GM19452 (cell line): Measurements from ENCODE around the gene P2RY13.

ENCODE experiments used
- ATAC-seq: cut with Tn5 transposase; IDR thresholded peaks from one replicate; pipeline ENCODE4 v1.9.1; 2021; ENCODE audit not compliant: unreplicated experiment

P2RY13 gene

DNA sequence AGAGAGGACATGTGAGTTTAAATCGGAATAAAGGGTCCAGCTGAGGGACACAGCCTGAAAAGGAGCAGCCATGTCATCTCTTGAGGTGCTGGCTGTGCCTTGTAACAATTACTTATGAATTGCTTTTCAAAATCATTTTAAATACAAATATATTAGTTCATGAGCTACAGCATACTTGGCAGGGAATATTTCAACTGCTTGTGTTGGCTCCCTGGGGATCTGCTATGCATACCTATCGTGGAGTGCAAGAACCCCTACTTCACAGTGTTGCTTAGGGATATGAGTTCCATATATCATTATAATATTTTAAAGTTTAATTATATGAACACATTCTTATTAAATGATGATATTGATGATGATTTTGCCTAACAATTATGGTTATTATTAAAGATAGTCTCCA lies 31.9 kb downstream of the P2RY13 start:
- ATAC-seq = no peak

DNA sequence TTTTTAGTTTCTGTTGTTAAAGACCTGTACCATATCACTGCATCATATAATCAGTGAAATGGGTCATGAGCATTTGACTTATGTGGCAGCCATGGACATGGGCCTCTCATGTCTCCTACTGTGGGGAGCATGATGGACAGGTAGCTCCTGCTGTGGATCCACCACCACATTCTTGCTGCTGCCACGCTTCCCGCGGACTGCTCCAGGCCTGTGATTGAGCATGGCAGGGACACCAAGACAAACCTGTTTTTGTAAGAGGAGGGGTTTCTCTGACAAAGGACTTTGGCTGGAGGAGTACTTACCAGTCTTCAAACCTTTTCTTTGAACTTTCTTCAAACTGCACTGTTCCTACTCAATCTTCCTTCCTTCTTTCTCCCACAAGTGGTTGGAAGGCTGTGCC lies 33.1 kb downstream of the P2RY13 start:
- no peak for ATAC-seq

DNA sequence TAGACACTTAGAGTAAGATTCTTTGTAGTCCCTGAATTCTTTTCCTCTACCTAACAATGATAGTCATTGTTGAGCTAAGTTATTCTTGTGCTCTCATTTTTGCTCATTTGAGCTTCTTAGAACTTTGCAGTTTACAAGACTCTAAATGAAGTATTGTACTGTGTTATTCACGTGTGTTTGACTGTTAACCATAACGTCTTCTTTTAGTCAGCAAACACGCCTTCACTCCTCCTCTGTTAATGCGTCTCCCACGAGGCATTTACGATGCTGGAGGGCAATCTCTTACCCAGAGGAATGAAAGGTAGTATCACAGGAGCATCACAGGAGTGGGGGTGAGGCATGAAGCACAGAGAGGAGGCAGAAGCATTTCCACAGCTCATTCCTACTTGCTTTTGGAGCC lies 36.2 kb downstream of the P2RY13 start:
- no peak for ATAC-seq

DNA sequence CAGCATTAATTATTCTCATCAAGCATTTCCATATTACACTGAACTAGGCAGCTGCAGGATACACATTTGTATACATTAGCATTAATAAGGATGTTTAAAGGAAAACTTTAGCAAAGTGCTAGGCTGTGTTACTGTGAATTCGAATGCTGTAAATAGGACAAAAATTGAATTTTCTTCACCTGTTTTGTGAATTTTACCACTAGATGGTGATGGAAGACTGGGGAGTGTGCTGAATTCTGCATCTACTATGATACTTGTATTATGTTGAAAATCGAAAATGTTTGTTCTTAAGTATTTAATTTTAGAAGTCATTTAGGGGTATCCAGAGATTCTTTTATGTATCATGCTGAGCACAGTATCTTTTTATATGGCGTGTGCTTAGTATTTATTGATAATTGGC lies 38.7 kb downstream of the P2RY13 start:
- no peak for ATAC-seq

DNA sequence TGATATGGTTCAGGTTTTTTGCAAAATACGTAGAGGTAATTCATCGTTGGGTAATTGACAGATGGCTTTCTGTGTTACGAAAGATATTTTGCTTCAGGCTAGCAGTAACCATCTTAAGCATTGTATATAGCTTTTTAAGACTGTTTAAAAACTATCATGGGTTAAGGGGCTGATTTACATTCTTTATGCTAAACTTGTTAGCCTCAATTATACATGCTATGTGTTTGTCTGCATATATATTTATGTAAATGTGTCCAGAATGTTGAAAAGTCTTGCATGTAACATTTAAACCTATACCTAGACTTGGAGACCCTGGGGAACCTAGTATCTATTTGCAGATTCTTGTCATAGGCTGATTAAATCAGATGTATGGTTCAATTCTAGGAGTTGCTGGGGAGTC lies 39.9 kb downstream of the P2RY13 start:
- ATAC-seq = no peak

DNA sequence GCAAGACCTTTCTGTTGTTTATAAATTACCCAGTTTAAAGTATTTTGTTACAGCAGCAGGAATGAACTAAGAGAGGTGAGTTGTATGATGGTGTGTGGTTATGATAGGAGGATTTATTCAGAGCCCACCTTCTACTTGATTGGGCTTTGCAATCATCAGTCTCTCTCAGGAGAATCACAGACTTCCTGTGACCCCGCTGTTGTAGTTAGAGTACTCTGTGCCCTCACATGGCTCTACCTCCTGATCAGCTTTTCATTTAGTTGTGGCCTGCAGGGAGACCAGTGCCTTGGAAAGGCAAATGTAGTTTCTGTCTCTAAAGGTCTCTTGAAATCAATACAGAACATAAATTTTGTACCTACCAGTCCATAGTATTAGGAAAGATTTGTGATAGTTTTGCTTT lies 43.4 kb downstream of the P2RY13 start:
- ATAC-seq = no peak

DNA sequence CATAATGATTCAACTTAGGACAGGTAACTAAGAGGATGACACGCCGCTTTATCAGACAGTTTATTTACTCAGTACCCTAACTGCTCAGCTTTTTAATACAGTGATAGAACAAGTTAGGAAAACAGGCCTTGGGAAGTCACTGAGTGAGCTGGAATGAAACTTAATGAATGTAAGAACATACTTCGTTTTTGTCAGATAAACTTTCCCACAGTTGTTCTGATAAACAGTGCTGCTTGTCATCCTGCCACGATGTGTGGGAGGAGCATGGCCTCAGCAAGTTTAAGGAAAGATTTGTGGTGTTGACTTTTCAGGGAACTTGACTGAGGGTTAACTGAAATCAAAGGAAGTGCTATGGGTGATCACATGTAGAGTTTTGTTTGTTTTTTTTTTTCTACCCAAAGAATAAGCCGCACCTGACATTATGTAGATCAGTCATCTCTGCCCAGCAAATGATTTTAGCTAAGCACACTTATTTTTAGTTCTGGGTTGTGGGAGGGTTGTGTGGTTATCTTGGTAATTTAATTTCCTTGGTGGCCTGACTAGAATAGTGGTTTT lies 45.4 kb downstream of the P2RY13 start:
- ATAC-seq = no peak

DNA sequence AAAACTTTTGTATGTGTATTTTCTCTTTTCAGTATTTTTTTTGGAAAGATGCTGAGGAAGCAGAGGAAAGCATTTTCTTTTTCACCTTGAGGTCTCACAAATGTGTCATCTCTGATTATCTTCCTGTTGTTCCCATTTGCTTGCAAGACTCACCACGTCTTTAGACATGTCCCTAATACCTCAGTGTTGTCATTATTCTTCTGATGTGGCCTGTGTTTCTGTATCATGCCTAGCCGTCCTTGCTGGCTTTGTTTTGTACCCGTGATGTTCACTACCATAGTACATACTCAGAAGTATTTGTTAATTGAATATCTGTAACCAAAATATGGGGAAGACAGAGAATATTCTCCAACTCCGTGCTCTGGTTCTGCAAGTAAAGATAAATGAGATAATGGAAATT lies 46.0 kb downstream of the P2RY13 start:
- ATAC-seq = no peak

DNA sequence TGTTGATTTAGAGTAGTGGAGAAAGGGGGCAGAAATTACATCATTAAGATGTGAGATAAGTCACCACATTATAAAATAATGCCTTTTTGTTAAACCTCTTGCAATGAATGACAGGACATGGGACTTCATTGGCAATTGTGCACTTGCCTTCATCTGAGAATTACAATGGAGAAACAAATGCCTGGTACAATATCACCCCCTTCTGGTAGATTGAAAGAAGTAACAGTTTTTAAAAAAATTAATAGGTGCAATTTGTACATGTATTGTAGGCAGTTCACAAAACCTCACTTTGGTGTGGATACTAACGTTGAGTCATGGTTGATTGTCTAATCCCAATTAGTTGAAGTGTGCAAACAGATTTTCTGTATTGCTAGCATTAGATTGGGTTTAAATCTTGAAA lies 46.4 kb downstream of the P2RY13 start:
- no peak for ATAC-seq

DNA sequence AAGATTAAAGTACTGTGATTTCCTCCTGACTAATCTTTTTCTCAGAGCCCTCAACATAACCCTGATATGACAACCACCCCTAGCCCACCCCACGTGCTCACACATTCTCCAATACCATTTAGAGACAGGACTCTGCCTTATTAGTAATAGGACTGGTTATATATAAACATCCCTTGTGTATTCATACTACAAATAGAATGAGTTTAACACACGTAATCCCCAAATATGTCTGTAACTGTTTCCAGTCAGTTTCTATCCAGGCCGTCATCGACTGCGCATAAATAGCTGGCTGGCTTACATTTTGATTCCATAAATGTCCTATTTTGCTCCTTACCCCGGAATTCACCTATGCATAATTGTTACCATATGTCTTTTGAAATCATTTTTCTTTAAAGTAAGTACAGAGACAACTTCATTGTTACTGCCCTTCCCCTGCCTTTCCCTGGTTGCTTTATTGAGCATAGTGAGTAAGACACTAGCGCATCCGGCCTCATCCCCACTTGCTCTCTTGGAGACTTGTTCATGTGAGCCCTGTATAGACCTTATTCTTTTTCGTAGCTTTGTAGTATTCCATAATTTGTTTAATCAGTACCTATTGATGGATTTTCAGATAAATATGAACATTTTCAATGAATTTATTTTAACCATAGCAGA lies 47.6 kb downstream of the P2RY13 start:
- ATAC-seq = no peak

DNA sequence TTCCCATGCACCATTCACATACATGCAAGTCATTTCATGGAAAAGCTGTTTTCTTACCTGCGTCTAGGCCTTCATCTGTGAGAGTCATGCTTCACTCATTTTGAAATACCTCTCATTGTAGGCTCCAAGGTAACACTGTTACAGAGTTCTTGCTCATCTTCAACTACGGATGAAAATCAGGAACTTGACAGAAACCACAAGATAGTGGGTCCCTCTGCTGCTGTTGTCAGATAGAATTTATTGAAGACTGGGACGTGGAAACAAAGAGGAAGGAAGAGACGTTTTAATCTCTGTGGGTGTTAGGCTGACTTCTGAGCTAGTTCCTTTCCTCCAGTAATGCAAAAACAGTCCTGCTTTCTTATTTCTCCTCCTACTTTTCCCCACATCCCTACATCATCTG lies 51.1 kb downstream of the P2RY13 start, which contains the start of gene P2RY14:
P2RY14 (minus strand) TSS at position 313 of the 400 bp plus-strand sequence. CDS start 64,226 bp downstream, outside the sequence.
- no peak for ATAC-seq

DNA sequence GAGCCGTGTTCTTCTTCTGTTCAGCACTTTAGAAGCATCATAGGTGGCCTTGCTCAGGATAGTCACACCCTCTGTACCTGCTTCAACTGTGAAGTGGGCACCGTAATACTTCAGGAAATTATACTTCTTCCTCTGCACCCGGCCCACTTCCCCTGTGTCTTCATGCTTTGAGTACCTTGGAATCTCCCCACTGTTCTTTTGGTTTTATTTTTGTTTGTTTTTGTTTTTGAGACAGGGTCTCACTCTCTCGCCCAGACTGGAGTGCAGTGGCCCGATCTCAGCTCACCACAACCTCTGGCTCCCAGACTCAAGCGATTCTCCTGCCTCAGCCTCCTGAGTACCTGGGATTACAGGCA lies 52.7 kb downstream of the P2RY13 start:
- peak; percentile 72 for ATAC-seq
